HepG2 (cell line): ENCODE data around the gene ATG16L2.

Experiments used
- GLI4 ChIP-seq: sonication (generic); formaldehyde crosslinking; IDR thresholded peaks from 2 replicates; pipeline ENCODE4 v1.5.1; 2020; ENCODE audit warnings: missing genetic modification reagents, mild to moderate bottlenecking, moderate library complexity, borderline replicate concordance
- MAZ ChIP-seq, 2 experiments: sonication (generic) in 1 of 2; formaldehyde crosslinking in 1 of 2; IDR thresholded peaks; 2 replicates each; pipeline versions ENCODE4 v1.5.0 to v1.6.1; 2012 to 2020; ENCODE audit warnings: low read depth in 2 of 2, mild to moderate bottlenecking in 2 of 2, borderline replicate concordance in 1 of 2, improper control_type of control experiment in 1 of 2, low read length in 1 of 2, missing genetic modification reagents in 1 of 2, moderate library complexity in 1 of 2
- MXI1 ChIP-seq: IDR thresholded peaks from 3 replicates; pipeline ENCODE4 v1.6.1; 2012; ENCODE audit warnings: low read depth, low read length, inconsistent platforms, borderline replicate concordance
- NFKB2 ChIP-seq: sonication (generic); formaldehyde crosslinking; IDR thresholded peaks from 2 replicates; pipeline ENCODE4 v1.4.0; 2020; ENCODE audit warnings: missing genetic modification reagents, borderline replicate concordance
- NR2C2 ChIP-seq: sonication (generic); formaldehyde crosslinking; IDR thresholded peaks from 2 replicates; pipeline ENCODE4 v1.4.0; 2020; ENCODE audit warnings: missing genetic modification reagents, mild to moderate bottlenecking, moderate library complexity, borderline replicate concordance
- ZMAT3 ChIP-seq: sonication (generic); formaldehyde crosslinking; conservative IDR thresholded peaks from 2 replicates; pipeline ENCODE4 v1.7.0; 2021; ENCODE audit warnings: missing genetic modification reagents
- ZNF207 ChIP-seq: fragments of 450-650 bp; IDR thresholded peaks from 2 replicates; pipeline ENCODE4 v1.6.1; 2016; ENCODE audit warnings: antibody characterized with exemption, borderline replicate concordance
- ZNF354B ChIP-seq: sonication (generic); formaldehyde crosslinking; IDR thresholded peaks from 2 replicates; pipeline ENCODE4 v1.8.0; 2022; ENCODE audit warnings: mild to moderate bottlenecking, missing genetic modification reagents
- ZNF788 ChIP-seq: sonication (generic); formaldehyde crosslinking; IDR thresholded peaks from 2 replicates; pipeline ENCODE4 v1.5.0; 2020; ENCODE audit warnings: mild to moderate bottlenecking, missing genetic modification reagents, borderline replicate concordance
- ZNF850 ChIP-seq: sonication (generic); formaldehyde crosslinking; conservative IDR thresholded peaks from 2 replicates; pipeline ENCODE4 v1.9.0; 2021; ENCODE audit warnings: mild to moderate bottlenecking, missing genetic modification reagents
- TF ChIP-seq, protein P1 (sequence below): sonication (generic); formaldehyde crosslinking; IDR thresholded peaks from 2 replicates; pipeline ENCODE4 v1.5.0; 2020; ENCODE audit warnings: mild to moderate bottlenecking, missing genetic modification reagents, moderate library complexity
- TF ChIP-seq, protein P2 (sequence below): conservative IDR thresholded peaks from 2 replicates; pipeline ENCODE4 v1.6.1; 2018; ENCODE audit warnings: missing genetic modification reagents
- TF ChIP-seq, protein P3 (sequence below): sonication (generic); formaldehyde crosslinking; IDR thresholded peaks from 2 replicates; pipeline ENCODE4 v1.4.0; 2020; ENCODE audit warnings: mild to moderate bottlenecking, missing genetic modification reagents

DNA sequence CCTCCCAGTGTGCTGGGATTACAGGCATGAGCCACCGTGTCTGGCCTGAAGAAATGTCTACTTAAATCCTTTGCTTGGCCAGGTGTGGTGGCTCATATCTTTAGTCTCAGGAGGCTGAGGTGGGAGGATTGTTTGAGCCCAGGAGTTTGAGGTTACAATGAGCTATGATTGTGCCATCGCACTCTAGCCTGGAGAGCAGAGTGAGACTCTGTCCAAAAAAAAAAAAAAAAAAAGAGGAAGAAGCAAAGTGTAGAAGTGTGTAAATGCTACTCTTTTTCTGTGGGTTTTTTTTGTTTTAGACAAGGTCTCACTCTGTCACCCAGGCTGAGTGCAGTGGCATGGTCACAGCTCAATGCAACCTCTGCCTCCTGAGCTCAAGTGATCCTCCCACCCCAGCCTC, 6.4 kb upstream of the ATG16L2 start:
- no peak for TF ChIP-seq ZNF207
- TF ChIP-seq, protein P1, sequence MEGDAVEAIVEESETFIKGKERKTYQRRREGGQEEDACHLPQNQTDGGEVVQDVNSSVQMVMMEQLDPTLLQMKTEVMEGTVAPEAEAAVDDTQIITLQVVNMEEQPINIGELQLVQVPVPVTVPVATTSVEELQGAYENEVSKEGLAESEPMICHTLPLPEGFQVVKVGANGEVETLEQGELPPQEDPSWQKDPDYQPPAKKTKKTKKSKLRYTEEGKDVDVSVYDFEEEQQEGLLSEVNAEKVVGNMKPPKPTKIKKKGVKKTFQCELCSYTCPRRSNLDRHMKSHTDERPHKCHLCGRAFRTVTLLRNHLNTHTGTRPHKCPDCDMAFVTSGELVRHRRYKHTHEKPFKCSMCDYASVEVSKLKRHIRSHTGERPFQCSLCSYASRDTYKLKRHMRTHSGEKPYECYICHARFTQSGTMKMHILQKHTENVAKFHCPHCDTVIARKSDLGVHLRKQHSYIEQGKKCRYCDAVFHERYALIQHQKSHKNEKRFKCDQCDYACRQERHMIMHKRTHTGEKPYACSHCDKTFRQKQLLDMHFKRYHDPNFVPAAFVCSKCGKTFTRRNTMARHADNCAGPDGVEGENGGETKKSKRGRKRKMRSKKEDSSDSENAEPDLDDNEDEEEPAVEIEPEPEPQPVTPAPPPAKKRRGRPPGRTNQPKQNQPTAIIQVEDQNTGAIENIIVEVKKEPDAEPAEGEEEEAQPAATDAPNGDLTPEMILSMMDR (CRISPR knock-in tag) = no peak
- TF ChIP-seq ZMAT3 = no peak
- no peak for TF ChIP-seq NR2C2
- no peak for TF ChIP-seq MAZ (IDR thresholded peaks at IDR 0.05; ENCODE audit: borderline replicate concordance, low read depth, low read length)
- no peak for TF ChIP-seq MAZ (CRISPR knock-in tag; IDR thresholded peaks at IDR 0.05; ENCODE audit: low read depth)
- no peak for TF ChIP-seq NFKB2
- TF ChIP-seq, protein P2, sequence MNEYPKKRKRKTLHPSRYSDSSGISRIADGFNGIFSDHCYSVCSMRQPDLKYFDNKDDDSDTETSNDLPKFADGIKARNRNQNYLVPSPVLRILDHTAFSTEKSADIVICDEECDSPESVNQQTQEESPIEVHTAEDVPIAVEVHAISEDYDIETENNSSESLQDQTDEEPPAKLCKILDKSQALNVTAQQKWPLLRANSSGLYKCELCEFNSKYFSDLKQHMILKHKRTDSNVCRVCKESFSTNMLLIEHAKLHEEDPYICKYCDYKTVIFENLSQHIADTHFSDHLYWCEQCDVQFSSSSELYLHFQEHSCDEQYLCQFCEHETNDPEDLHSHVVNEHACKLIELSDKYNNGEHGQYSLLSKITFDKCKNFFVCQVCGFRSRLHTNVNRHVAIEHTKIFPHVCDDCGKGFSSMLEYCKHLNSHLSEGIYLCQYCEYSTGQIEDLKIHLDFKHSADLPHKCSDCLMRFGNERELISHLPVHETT (CRISPR knock-in tag) = no peak
- no peak for TF ChIP-seq ZNF850 (CRISPR knock-in tag)
- TF ChIP-seq GLI4 = no peak
- TF ChIP-seq, protein P3, sequence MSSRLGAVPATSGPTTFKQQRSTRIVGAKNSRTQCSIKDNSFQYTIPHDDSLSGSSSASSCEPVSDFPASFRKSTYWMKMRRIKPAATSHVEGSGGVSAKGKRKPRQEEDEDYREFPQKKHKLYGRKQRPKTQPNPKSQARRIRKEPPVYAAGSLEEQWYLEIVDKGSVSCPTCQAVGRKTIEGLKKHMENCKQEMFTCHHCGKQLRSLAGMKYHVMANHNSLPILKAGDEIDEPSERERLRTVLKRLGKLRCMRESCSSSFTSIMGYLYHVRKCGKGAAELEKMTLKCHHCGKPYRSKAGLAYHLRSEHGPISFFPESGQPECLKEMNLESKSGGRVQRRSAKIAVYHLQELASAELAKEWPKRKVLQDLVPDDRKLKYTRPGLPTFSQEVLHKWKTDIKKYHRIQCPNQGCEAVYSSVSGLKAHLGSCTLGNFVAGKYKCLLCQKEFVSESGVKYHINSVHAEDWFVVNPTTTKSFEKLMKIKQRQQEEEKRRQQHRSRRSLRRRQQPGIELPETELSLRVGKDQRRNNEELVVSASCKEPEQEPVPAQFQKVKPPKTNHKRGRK (CRISPR knock-in tag) = no peak
- TF ChIP-seq MXI1 = no peak
- TF ChIP-seq ZNF788 (CRISPR knock-in tag) = no peak
- TF ChIP-seq ZNF354B (CRISPR knock-in tag) = no peak
